LNCaP clone FGC (cell line): ENCODE measurements around the gene FLAD1.
A peak's percentile ranks its signal among the peaks of the same experiment; 100 is the strongest.

Source experiments
- DNase-seq: peaks from one replicate; pipeline ENCODE4 v3.0.0-alpha.2; 2011; ENCODE audit warnings: low read depth
- H3K4me3 ChIP-seq: 2 replicates; pipeline ENCODE4 v1.5.1; 2011; ENCODE audit warnings: mild to moderate bottlenecking, low read depth, low read length, control low read depth
- TF ChIP-seq, protein P1 (sequence below): IDR thresholded peaks from 2 replicates; pipeline ENCODE4 v1.5.1; 2012; ENCODE audit warnings: mild to moderate bottlenecking; ENCODE audit not compliant: control insufficient read depth, insufficient read depth; ENCODE audit errors: extremely low read depth

FLAD1 gene

GRCh38 chr1:154938604-154939399 lies 44.3 kb upstream of the FLAD1 start:
- H3K4me3 ChIP-seq, result no peak overlapping the region
- TF ChIP-seq, protein P1, sequence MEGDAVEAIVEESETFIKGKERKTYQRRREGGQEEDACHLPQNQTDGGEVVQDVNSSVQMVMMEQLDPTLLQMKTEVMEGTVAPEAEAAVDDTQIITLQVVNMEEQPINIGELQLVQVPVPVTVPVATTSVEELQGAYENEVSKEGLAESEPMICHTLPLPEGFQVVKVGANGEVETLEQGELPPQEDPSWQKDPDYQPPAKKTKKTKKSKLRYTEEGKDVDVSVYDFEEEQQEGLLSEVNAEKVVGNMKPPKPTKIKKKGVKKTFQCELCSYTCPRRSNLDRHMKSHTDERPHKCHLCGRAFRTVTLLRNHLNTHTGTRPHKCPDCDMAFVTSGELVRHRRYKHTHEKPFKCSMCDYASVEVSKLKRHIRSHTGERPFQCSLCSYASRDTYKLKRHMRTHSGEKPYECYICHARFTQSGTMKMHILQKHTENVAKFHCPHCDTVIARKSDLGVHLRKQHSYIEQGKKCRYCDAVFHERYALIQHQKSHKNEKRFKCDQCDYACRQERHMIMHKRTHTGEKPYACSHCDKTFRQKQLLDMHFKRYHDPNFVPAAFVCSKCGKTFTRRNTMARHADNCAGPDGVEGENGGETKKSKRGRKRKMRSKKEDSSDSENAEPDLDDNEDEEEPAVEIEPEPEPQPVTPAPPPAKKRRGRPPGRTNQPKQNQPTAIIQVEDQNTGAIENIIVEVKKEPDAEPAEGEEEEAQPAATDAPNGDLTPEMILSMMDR, result no peak
- DNase-seq, result no peak

- H3K4me3 ChIP-seq, result no peak overlapping the region
- TF ChIP-seq, protein P1, result no peak
- no peak for DNase-seq
Observed at GRCh38 chr1:154940213-154940560, 43.0 kb upstream of the FLAD1 start.

GRCh38 chr1:154940651-154941194 lies 42.4 kb upstream of the FLAD1 start:
- DNase-seq, result no peak
- no peak overlapping the region for H3K4me3 ChIP-seq
- TF ChIP-seq, protein P1, result no peak

GRCh38 chr1:154941333-154942013 lies 41.7 kb upstream of the FLAD1 start:
- TF ChIP-seq, protein P1, result no peak
- H3K4me3 ChIP-seq, result no peak overlapping the region
- DNase-seq, result no peak

DNA sequence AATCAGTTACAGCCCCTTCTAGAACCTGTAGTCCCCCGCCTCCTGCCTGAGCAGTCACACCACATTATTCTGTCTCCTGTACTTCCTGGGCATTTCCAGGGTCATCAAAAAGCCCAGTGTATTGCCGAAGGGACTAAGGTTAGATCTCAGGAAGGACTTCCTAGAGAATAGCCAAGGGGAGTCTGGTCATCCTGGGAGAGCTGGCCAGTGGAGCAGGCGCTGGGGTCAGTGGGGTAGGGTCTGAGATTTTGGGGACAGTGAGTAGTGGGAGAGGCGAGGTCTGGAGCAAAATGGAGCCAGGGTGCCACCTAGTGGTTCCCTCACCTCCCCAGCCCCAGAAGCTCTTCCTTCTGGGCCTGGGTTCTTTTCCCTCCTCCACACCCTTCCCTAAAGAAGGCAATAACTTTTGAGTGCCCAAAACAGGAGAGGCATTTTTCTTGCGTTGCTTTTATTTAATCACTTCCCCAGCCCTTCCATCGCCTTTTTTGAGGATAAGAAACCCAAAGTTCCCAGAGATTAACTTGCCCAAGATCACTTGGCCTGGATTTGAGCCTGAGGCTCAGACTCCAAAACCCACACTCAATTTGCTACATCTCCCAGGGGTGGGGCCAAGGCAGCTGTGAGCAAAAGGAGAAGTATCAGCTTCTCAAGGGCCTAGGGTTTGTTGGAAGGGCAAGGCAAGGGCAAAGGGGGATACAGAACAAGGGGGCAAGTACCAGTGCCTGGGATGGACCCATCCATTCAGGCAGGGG lies 39.3 kb upstream of the FLAD1 start:
- H3K4me3 ChIP-seq, result no peak overlapping the region
- no peak for DNase-seq
- TF ChIP-seq, protein P1, result peak; percentile 84

DNA sequence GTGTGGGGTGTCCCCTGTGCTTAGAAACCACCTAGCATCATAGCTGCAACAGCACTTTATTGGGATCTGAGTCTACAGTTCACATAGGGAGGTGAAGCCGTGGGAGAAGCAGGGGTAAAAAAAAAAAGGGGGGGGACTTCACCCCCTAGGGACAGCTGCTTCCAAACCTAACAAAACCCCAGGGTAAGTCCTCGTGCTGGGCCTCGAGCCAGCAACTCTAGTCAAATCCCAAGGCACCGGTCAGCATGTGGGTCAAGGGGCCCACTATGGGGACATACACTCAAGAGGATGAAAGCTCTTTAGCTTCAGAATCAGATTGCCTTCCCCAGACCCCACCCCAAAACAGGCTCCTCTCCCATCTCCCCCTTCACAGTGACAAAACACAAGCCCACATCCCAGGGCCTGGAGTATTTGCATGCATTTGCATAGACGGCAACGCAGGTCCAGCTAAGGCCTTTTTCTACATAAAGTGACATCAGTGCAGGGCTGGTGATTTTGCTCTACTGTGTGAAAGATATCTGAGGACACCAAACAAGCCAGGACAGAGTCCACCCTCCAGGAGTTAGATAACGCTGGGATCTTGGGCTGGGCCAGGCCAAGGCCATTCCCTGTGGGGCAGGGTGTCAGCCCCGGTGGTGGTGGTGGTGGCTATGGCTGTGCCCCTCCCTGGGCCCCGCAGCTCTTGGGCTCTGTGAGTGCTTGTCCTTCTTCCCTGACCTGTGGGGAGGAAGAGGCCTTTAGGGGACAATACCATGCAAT lies 38.6 kb upstream of the FLAD1 start:
- DNase-seq, result no peak
- no peak overlapping the region for H3K4me3 ChIP-seq
- TF ChIP-seq, protein P1, result no peak
